GM21390 (cell line): ENCODE results near the gene MPPED1.

Experiments used
- ATAC-seq: cut with Tn5 transposase; IDR thresholded peaks from one replicate; pipeline ENCODE4 v1.9.1; 2021; ENCODE audit not compliant: unreplicated experiment

The MPPED1 gene

GRCh38 chr22:43428521-43428920 is 16.7 kb downstream of the MPPED1 start:
- no peak for ATAC-seq

DNA sequence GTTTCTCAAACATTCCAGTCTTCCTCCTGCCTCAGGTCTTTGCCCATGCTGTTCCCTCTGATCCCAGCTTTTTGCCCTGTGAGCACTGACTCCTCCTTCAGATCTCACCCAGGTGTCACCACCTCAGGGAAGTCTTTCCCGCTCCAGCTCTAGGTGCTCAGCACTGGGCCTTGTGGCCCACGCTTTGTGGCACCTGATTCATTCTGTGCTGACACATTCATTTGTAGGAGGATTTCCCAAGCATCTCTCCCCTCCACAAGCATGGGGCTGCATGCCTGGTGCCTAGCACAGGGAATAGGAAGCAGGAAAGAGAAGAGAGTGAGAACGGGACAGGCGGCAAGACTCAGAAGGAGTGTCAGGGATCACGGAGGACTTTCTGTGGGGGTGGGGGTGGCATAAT is 17.6 kb downstream of the MPPED1 start:
- ATAC-seq, result no peak

DNA sequence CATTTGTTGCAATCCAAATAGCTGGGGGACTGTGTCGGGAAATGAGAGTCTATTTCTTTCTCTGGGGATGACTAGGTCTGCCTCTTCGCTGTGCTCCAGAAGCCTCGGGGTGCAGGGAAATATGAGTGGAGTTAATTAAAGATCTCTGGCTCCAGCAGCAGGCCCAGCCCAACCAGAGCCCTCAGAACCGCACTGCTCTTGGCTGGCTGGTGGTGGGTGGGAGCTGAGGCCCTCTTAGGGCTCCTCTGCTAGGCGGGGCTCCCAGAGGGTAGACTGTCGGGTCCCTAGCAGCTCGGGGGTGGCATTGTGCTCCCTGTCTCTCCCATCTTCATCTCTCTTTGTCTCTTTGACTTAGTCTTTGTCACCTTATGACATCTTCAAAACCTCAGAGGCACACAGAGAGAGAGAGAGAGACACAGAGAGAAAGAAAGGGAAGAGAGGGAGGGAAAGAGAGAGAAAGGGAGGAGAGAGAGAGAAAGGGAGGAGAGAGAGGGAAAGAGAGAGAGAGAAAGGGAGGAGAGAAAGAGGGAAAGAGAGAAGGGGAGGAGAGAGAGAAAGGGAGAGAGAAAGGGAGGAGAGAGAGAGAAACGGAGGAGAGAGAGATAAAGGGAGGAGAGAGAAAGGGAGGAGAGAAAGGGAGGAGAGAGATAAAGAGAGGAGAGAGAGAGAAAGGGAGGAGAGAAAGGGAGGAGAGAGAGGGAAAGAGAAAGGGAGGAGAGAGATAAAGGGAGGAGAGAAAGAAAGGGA is 20.2 kb downstream of the MPPED1 start:
- ATAC-seq, result no peak

GRCh38 chr22:43432883-43433415 is 21.1 kb downstream of the MPPED1 start:
- no peak for ATAC-seq

- no peak for ATAC-seq
Measured at GRCh38 chr22:43433451-43434274, 21.8 kb downstream of the MPPED1 start.

GRCh38 chr22:43434275-43434927 is 22.6 kb downstream of the MPPED1 start:
- ATAC-seq, result no peak

GRCh38 chr22:43434928-43435311 is 23.1 kb downstream of the MPPED1 start:
- no peak for ATAC-seq

DNA sequence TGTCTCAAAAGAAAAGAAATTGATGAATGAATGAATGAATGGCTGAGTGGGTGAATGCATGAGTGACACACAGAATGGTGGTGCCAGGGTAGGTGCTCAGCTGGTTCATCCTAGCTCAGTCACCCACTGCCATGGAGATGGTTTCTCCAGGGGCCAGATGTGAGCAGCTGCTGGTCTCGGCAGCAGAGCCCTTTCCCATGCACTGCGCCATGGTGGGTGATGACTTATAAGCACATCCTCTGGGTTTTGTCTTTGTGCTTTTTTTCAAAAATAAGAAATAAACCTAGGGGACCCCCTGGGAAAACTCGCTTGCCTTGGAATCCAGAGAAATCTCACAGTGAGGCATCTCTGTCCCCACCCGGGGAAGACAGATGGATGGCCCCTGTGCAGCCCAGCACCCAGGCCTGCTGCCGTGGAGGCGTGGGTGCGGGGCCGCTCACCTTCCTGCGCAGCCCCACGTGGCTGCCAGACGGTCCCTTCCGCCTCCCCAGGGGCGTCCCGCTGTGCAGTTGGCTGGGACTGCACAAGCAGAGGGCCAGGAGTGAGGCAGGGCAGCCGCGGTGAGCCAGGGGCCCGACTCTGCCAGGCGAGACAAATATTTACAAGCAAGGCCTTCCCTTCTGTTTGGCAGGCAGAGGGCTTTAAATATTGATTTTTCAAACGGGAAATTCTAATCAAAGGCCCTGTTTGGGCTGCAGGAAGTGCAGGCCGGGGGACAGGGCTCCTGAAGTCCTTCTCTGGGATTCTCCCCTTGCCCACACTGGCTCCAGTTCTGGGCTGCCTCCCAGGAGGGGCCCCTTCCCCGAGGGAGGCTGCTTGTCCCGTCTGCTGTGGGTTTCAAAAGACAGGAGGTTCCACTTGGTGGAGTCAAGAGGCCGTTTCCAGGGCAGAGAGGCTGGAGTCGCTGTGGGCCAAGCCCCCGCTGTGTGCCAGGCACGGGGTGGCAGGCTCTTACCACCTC is 24.3 kb downstream of the MPPED1 start:
- no peak for ATAC-seq

GRCh38 chr22:43436868-43437267 is 25.1 kb downstream of the MPPED1 start:
- no peak for ATAC-seq

DNA sequence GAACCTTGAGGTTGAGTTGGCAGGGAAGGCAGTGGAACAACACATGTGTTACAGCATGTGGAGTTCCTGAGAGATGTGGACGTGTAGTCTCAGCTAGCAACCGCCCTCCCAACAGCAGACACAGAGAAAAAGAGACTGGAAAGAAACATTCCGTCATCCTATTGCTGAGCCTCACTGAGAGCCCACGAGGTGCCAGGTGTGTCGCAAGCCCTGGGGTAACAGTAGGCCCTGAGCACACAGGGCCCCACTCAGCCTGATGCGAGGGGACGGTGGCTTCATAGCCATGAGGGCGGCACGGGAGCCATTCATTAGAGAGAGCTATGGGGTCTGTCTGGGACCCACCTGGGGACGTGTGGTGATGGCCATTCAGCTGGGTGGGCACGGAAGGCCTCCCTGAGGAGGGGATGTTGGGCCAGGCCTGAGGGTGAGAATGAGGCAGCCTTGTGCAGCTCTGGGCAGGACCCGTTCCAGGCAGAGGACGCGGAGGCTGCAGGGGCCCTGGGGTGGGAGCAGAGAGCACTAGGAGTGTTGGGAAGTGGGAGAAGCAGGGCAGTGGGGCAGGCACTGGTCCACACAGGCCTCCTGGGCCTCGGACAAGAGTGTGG is 26.2 kb downstream of the MPPED1 start:
- no peak for ATAC-seq

DNA sequence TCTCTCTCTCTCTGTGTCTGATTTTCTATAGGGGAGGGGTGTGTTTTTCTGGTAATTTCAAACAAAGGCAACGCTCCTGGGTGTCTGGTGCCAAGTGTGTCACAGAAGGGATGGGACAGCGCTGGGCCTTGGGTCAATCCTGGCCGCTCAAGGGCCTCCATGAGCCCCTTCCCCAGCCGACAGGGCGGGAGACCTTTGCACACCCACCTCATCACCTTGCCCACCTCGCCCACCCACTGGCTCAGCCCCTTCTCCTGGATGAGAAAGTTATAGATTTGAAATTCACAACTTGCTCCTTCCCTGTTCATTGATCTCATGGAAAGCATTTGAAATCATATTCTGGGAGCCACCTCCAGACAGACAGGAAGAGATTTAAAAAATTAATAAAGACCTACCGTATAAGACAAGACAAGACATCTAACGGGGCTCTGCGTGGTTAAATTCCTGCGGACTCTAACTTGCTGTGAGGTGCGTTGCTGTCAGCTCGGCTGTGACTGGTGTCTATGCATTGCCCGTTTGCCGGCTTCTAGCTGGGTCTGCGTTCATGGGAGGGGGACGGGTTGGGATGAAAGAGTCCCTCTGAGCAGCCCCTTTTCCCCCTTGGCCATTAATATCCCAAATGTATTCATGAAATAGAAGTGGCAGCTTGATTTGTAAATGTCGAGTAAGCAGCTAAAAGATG is 27.0 kb downstream of the MPPED1 start:
- no peak for ATAC-seq

DNA sequence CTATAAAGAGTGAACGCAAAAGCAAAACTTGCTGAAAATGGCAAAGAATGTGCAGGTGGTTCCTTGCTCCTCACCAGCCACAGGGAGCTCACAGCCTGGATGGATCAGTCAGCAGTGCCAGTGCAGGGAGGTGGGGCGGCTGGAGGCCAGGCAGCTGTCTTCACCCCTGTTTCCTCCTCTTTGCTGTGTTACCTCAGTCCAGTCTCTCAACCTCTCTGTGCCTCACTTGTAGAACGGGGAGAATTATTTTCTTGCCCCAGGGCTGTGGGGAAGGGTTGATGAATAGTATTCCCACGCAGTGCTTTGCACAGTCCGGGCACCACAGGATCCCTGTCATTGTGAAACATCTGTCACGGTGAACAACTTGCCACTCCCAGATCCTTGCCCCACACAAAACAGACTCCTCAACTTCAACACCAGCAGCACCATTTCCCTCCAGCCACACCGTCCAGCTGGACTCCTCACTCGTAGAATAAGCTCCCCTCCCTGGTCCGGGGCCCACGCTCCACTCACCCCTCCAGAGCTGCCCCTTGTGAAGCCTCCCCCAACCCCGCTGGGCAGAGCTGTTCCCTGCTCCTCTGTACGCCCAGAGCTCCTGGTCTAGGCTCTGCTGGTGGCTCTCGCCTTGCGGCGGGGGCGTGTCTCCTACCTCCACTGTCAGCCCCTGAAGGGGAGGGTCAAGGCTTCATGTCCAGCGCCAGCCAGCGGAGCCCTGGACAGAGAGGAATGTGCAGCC is 27.7 kb downstream of the MPPED1 start:
- ATAC-seq, result no peak

DNA sequence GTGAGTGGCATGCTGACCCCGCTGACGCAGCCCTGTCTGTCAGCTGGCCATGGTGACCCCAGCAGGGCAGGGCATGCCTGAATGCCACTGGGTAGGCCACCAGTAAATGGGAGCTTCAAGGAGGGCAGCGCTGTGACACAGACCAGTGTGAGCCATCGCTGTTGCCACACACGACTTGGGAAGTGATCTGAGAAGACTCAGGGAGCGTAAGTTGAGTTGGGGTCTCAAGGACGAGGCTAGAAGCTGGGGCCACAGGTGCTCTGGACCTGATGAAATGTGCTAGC is 28.2 kb downstream of the MPPED1 start:
- no peak for ATAC-seq

GRCh38 chr22:43440556-43440955 is 28.7 kb downstream of the MPPED1 start:
- ATAC-seq, result no peak

DNA sequence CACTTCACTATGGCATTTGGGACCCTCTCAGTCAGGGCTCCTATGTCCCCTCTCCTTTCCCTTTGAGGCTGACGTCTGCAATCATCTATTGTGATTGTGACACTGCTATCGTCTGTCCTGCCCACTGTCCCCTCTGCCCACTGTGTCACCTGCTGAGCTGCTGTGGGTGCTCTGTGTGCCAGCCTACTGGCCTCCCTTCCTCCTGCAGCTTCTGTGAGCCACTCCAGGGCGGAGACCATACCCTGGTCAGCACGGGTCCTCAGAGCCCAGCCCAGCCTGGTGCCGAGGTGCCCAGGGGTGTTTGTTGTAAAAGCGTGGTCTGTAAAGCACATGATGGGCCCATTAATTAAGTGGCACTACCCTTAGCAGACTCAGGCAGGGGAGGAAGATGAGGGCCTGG is 29.4 kb downstream of the MPPED1 start:
- no peak for ATAC-seq

DNA sequence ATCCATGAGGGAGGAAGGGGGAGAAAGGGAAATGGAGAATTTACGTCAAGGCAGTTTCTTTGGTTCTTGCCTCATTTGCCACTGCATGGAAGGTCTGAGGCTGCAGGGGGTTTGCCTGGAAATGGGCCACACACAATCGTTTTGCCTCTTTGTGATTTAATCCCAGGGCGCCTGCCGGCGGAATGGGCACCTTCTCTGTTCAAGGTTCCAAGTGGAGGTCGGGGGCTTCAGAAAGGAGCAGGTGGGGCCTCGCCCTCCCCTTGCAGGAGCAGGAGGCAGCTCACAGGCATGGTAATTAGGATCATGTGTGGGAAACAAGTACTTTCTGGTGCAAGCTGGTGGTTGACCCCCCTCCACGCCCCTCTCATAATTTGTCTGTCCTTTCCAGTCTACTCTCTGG is 29.9 kb downstream of the MPPED1 start:
- ATAC-seq, result no peak

DNA sequence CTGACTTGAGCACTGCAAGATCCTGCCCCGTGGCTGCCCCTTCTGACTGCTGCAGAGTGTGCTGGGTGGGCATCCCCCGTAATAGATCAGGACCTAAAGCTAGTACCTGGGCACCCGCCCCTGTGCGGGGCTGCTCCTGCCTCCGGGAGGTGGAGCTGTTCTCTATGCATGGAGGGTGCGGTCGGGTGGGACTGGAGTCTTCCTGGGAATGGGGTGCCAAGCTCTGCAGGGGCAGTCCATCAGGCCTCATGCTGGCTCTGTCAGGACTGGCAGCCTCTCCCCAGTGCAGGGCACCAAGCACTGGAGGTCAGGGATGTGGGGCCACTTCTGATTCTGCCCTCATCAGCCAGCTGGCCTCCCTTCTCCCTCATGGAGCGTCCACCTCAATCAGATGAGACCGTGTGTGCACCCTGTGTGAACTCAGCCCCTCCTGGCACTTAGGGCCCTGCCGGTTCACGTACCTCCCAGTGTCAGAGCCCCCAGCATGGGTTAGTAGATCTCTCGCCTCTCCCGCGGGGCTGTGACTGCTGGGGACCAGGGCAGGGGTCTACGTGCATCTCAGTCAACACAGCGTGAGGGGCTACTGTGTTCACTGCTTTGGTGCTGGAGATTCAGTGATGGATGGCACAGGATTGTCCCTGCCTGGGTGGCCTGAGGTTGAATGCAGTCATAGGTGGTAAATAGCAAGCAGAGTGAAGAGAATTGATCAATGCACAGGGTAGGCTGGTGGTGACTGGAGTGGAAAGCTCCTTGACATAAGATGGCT is 30.8 kb downstream of the MPPED1 start:
- no peak for ATAC-seq

DNA sequence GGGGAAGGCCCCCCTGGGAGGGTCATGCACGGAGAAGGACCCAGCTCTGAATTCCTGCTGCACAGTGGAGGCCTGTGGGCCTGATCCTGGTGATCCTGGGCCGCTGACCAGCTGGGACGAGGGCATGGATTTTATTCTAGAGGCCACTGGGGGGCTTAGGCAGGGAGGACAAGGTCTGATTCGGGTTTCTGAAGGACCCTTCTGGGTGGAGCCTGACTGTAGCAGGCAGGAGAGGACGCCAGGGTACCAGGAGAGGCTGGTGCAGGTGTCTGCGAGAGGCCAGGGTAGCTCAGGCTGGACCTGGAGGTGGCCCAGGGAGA is 31.3 kb downstream of the MPPED1 start:
- no peak for ATAC-seq
